ENCODE data around the gene CFAP20DC.
"Not testable (repeated sequence)": the region's sequence is repeated elsewhere in the genome, so short reads cannot be mapped to it uniquely, and the experiment has no call there.

GRCh38 chr3:58967866-58968265, 82.0 kb downstream of the CFAP20DC start:
- not testable (repeated sequence) for TF ChIP-seq POLR2AphosphoS5 (IDR thresholded peaks at IDR 0.05; ENCODE audit: low read depth); CTCF (conservative IDR thresholded peaks at IDR 0.05; ENCODE audit: low read depth in 2 of 2); EZH2 (IDR thresholded peaks at IDR 0.05; ENCODE audit: low read depth, unreplicated experiment); EZH2phosphoT487 (IDR thresholded peaks at IDR 0.05; ENCODE audit: unreplicated experiment); STAT1 (IDR thresholded peaks at IDR 0.05; ENCODE audit: unreplicated experiment); CREB1 (CRISPR knock-in tag; IDR thresholded peaks at IDR 0.05; ENCODE audit: low read depth); REST (IDR thresholded peaks at IDR 0.05; ENCODE audit: unreplicated experiment); NANOG (IDR thresholded peaks at IDR 0.05; ENCODE audit: borderline replicate concordance); JUNB (IDR thresholded peaks at IDR 0.05; ENCODE audit: unreplicated experiment); ZNF462 (CRISPR knock-in tag; IDR thresholded peaks at IDR 0.05)
